Measurements from ENCODE around the gene MAP7D2.

The MAP7D2 gene

DNA sequence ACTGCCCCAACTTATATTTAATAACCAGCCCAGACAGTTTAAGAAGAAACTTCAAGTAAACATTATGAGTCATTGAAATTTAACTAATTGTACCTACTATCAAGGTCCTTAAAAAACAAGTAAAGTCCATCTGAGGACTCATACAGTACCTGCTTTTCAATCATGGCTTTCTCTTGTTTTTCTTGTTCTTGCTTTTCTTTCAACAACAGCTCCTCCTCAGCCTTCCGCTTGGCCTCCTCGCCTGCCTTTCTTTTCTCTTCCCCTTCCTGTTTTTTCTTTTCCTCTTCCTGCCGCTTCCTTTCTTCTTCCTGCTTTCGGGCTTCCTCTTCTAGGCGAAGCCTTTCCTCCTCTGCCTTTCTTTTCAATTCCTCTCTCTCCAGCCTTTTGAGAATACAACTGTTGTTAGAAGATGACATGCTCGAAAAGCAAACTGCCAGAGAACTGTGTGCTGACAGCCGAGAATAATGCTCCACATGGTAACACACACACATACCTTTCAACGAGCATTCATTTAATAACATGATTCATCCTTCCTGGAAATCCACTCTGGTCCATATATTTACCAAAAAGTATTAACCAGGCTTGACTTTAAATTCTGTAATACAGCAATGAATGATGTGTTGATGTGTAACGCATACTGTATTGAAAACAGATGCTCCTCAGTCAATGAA lies 100.6 kb downstream of the MAP7D2 start:
- TF ChIP-seq L3MBTL2 (conservative IDR thresholded peaks at IDR 0.05), result no peak
- ChIA-PET CTCF (no interaction called here), POLR2A (no interaction called here)
- no peak for DNase-seq (ENCODE audit: extremely low spot score)

GRCh38 chrX:20015422-20015821 lies 101.3 kb downstream of the MAP7D2 start:
- TF ChIP-seq BHLHE40 (IDR thresholded peaks at IDR 0.05; ENCODE audit: borderline replicate concordance) (no peak), ARNT (IDR thresholded peaks at IDR 0.05) (no peak), FOXM1 (IDR thresholded peaks at IDR 0.05; ENCODE audit: borderline replicate concordance) (no peak), ELF4 (IDR thresholded peaks at IDR 0.05) (no peak), FOXK2 (IDR thresholded peaks at IDR 0.05) (no peak), SP1 (IDR thresholded peaks at IDR 0.05) (no peak), SUZ12 (IDR thresholded peaks at IDR 0.05) (no peak), PKNOX1 (IDR thresholded peaks at IDR 0.05) (no peak), TARDBP (IDR thresholded peaks at IDR 0.05) (no peak), FOXA1 (IDR thresholded peaks at IDR 0.05) (no peak), L3MBTL2 (conservative IDR thresholded peaks at IDR 0.05) (no peak), NFRKB (IDR thresholded peaks at IDR 0.05) (no peak), LEF1 (IDR thresholded peaks at IDR 0.05; ENCODE audit: borderline replicate concordance) (no peak), HDGF (IDR thresholded peaks at IDR 0.05; ENCODE audit: borderline replicate concordance) (no peak), CTBP1 (IDR thresholded peaks at IDR 0.05; ENCODE audit: borderline replicate concordance) (no peak), ZNF384 (IDR thresholded peaks at IDR 0.05) (no peak)
- CTCF ChIA-PET, result no interaction called here
- POLR2A ChIA-PET, result no interaction called here

DNA sequence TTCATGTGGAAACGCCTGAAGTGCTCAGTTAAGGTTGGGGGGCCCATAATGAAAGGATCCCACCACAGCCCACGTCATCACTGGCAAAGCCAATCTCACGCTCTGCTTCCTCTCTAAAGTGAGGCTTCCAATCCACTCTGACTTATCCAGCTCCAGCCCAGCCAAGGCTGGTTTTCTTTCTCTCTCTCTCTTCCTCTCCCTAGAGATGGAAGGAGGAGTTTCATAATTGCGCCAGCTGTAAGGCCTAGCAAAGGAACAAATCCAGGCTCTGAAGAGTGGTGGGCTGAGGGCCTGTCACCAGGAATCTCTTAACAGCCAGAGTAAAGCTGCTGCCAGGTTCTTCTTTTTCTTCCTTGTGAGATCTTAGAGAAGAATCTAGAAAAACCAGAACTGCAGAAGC lies 105.1 kb downstream of the MAP7D2 start:
- CTCF ChIA-PET, result interaction anchor here (0.5 kb wide), 1 partner anchor 96 kb away, joined by 6 read pairs; no protein-coding TSS in a partner anchor

More at GRCh38 chrX:20015422-20015821, 101.3 kb downstream of the MAP7D2 start:
- no peak for DNase-seq (ENCODE audit: extremely low spot score)

GRCh38 chrX:20007962-20008622 lies 108.6 kb downstream of the MAP7D2 start:
- ChIA-PET CTCF (no interaction called here), POLR2A (no interaction called here)
- DNase-seq (ENCODE audit: extremely low spot score), result no peak
- no peak for TF ChIP-seq SP1 (IDR thresholded peaks at IDR 0.05)
- TF ChIP-seq NFRKB (IDR thresholded peaks at IDR 0.05), result no peak
- TF ChIP-seq FOXA1 (IDR thresholded peaks at IDR 0.05), result no peak
- TF ChIP-seq TARDBP (IDR thresholded peaks at IDR 0.05), result no peak
- TF ChIP-seq ELF4 (IDR thresholded peaks at IDR 0.05), result no peak
- no peak for TF ChIP-seq FOXM1 (IDR thresholded peaks at IDR 0.05; ENCODE audit: borderline replicate concordance)
- TF ChIP-seq SUZ12 (IDR thresholded peaks at IDR 0.05), result no peak
- TF ChIP-seq ARNT (IDR thresholded peaks at IDR 0.05), result no peak
- TF ChIP-seq CTBP1 (IDR thresholded peaks at IDR 0.05; ENCODE audit: borderline replicate concordance), result no peak
- no peak for TF ChIP-seq FOXK2 (IDR thresholded peaks at IDR 0.05)
- TF ChIP-seq L3MBTL2 (conservative IDR thresholded peaks at IDR 0.05), result no peak
- TF ChIP-seq ZNF384 (IDR thresholded peaks at IDR 0.05), result no peak

More for the DNA sequence above, 105.1 kb downstream of the MAP7D2 start:
- POLR2A ChIA-PET, result no interaction called here
- DNase-seq (ENCODE audit: extremely low spot score), result no peak
- TF ChIP-seq TARDBP (IDR thresholded peaks at IDR 0.05), result no peak
- TF ChIP-seq CTBP1 (IDR thresholded peaks at IDR 0.05; ENCODE audit: borderline replicate concordance), result no peak
- no peak for TF ChIP-seq L3MBTL2 (conservative IDR thresholded peaks at IDR 0.05)
- no peak for TF ChIP-seq SUZ12 (IDR thresholded peaks at IDR 0.05)
- TF ChIP-seq BHLHE40 (IDR thresholded peaks at IDR 0.05; ENCODE audit: borderline replicate concordance), result no peak
- no peak for TF ChIP-seq NFRKB (IDR thresholded peaks at IDR 0.05)
- TF ChIP-seq ZNF384 (IDR thresholded peaks at IDR 0.05), result no peak
- no peak for TF ChIP-seq ARNT (IDR thresholded peaks at IDR 0.05)
- TF ChIP-seq SP1 (IDR thresholded peaks at IDR 0.05), result no peak
- TF ChIP-seq LEF1 (IDR thresholded peaks at IDR 0.05; ENCODE audit: borderline replicate concordance), result no peak
- TF ChIP-seq HDGF (IDR thresholded peaks at IDR 0.05; ENCODE audit: borderline replicate concordance), result no peak
- no peak for TF ChIP-seq FOXA1 (IDR thresholded peaks at IDR 0.05)
- TF ChIP-seq PKNOX1 (IDR thresholded peaks at IDR 0.05), result no peak
- no peak for TF ChIP-seq FOXM1 (IDR thresholded peaks at IDR 0.05; ENCODE audit: borderline replicate concordance)
- TF ChIP-seq FOXK2 (IDR thresholded peaks at IDR 0.05), result no peak
- TF ChIP-seq ELF4 (IDR thresholded peaks at IDR 0.05), result no peak

DNA sequence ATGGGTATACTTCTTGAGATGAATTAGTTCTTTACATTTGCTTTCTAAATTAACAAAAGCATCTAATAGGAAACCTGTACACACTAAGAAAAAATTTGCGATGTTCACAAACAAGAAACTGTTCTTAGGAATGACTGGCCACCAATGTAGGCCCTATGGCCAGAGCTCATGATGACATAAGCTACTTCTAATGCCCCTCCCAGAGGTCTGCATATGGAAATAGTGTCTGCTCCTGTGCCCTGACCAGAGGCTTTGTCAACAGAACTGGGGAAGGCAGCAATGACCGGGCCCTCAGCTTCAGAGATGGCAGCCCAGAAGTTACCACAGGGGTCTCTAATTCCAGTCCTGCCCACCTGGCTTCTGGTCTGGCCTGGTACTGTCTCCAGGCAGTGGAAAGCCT lies 110.8 kb downstream of the MAP7D2 start:
- ChIA-PET POLR2A (no interaction called here), CTCF (interaction anchor here (1.2 kb wide), 1 partner anchor 101 kb away, joined by 3 read pairs; no protein-coding TSS in a partner anchor)
- TF ChIP-seq HDGF (IDR thresholded peaks at IDR 0.05; ENCODE audit: borderline replicate concordance), result no peak
- no peak for TF ChIP-seq PKNOX1 (IDR thresholded peaks at IDR 0.05)
- no peak for TF ChIP-seq BHLHE40 (IDR thresholded peaks at IDR 0.05; ENCODE audit: borderline replicate concordance)
- TF ChIP-seq NFRKB (IDR thresholded peaks at IDR 0.05), result no peak
- no peak for TF ChIP-seq SUZ12 (IDR thresholded peaks at IDR 0.05)
- TF ChIP-seq L3MBTL2 (conservative IDR thresholded peaks at IDR 0.05), result no peak
- TF ChIP-seq SP1 (IDR thresholded peaks at IDR 0.05), result no peak
- no peak for TF ChIP-seq FOXK2 (IDR thresholded peaks at IDR 0.05)
- TF ChIP-seq FOXM1 (IDR thresholded peaks at IDR 0.05; ENCODE audit: borderline replicate concordance), result no peak
- TF ChIP-seq ELF4 (IDR thresholded peaks at IDR 0.05), result no peak
- DNase-seq (ENCODE audit: extremely low spot score), result no peak

GRCh38 chrX:20001588-20001987 lies 115.1 kb downstream of the MAP7D2 start:
- no peak for DNase-seq (ENCODE audit: extremely low spot score)
- CTCF ChIA-PET, result no interaction called here
- no peak for TF ChIP-seq SP1 (IDR thresholded peaks at IDR 0.05)
- POLR2A ChIA-PET, result no interaction called here

Data from HEK293T (cell line).